GM23338 (cell line): ENCODE measurements around the gene ELAVL3.

Experiments used
- CREB1 ChIP-seq: fragments of 250-450 bp; sonication (Bioruptor Pico); IDR thresholded peaks from 2 replicates; pipeline ENCODE4 v1.5.0; 2020; ENCODE audit warnings: low read depth, mild to moderate bottlenecking, moderate library complexity
- CTCF ChIP-seq, 2 experiments: fragments of 200-600 bp in 1 of 2; sonication (generic) in 1 of 2; conservative IDR thresholded peaks; 2 replicates each; pipeline versions ENCODE4 v1.5.1 to v1.6.1; 2016 to 2017; ENCODE audit warnings: antibody characterized with exemption in 2 of 2, low read depth in 2 of 2, mild to moderate bottlenecking in 2 of 2, moderate library complexity in 1 of 2
- ETS1 ChIP-seq: IDR thresholded peaks from 2 replicates; pipeline ENCODE4 v1.6.1; 2016; ENCODE audit warnings: antibody characterized with exemption
- EZH2 ChIP-seq: fragments of 200-600 bp; sonication (generic); IDR thresholded peaks from one replicate; pipeline ENCODE4 v1.8.0; 2017; ENCODE audit warnings: antibody characterized with exemption, mild to moderate bottlenecking, low read depth; ENCODE audit not compliant: unreplicated experiment
- EZH2phosphoT487 ChIP-seq: fragments of 200-600 bp; sonication (generic); IDR thresholded peaks from one replicate; pipeline ENCODE4 v1.8.1; 2018; ENCODE audit warnings: antibody characterized with exemption; ENCODE audit not compliant: unreplicated experiment
- JUNB ChIP-seq: IDR thresholded peaks from one replicate; pipeline ENCODE4 v1.6.1; 2016; ENCODE audit warnings: antibody characterized with exemption; ENCODE audit not compliant: unreplicated experiment
- NANOG ChIP-seq: IDR thresholded peaks from 2 replicates; pipeline ENCODE4 v1.6.1; 2016; ENCODE audit warnings: antibody characterized with exemption, borderline replicate concordance
- POLR2AphosphoS5 ChIP-seq: IDR thresholded peaks from 2 replicates; pipeline ENCODE4 v1.6.1; 2016; ENCODE audit warnings: antibody characterized with exemption, low read depth
- REST ChIP-seq: IDR thresholded peaks from one replicate; pipeline ENCODE4 v1.6.1; 2018; ENCODE audit warnings: antibody characterized with exemption; ENCODE audit not compliant: unreplicated experiment
- STAT1 ChIP-seq: IDR thresholded peaks from one replicate; pipeline ENCODE4 v1.6.1; 2016; ENCODE audit warnings: antibody characterized with exemption; ENCODE audit not compliant: unreplicated experiment
- ZNF331 ChIP-seq: fragments of 250-450 bp; sonication (Bioruptor Pico); IDR thresholded peaks from 2 replicates; pipeline ENCODE4 v1.5.0; 2020; ENCODE audit warnings: low read depth, mild to moderate bottlenecking, moderate library complexity
- ZNF462 ChIP-seq: fragments of 250-450 bp; sonication (Bioruptor Pico); IDR thresholded peaks from 2 replicates; pipeline ENCODE4 v1.5.0; 2020; ENCODE audit warnings: mild to moderate bottlenecking, moderate library complexity

GRCh38 chr19:11448410-11448809 is 32.4 kb downstream of the ELAVL3 start:
- TF ChIP-seq EZH2 (no peak), CTCF (conservative IDR thresholded peaks at IDR 0.05; ENCODE audit: low read depth in 2 of 2) (no peak), POLR2AphosphoS5 (no peak), EZH2phosphoT487 (no peak), CREB1 (CRISPR knock-in tag) (no peak), REST (no peak), ZNF462 (CRISPR knock-in tag) (no peak), JUNB (no peak), NANOG (no peak), STAT1 (no peak), ZNF331 (CRISPR knock-in tag) (no peak), ETS1 (no peak)
